HCT116 (cell line): Measurements from ENCODE around the gene TMEM109. TPM values are rescaled to one million over a fixed set of nuclear protein-coding genes. Genes with fewer than 3 reads are reported as not detected.

Experiments
- ATAC-seq: fragments of 200-7000 bp; cut with Tn5 transposase; 2 replicates; pipeline ENCODE4 v1.9.1; 2020; ENCODE audit warnings: mild to moderate bottlenecking, moderate library complexity
- BruUV-seq: library from RNA; stranded (reverse); fragments of 400-500 nt; replicated peaks from 2 replicates; lab custom pipeline; 2021; lab: Mats Ljungman, UMichigan
- CTCF ChIA-PET: fragments of 300-600 bp; sonication (Branson Sonifier 250); formaldehyde crosslinking; loops from one replicate; lab custom pipeline; 2021; ENCODE audit warnings: antibody characterized with exemption; lab: Charles Lee
- POLR2A ChIA-PET: fragments of 300-600, 350-600 bp; sonication (Branson Sonifier 250); formaldehyde crosslinking; loops from one replicate; lab custom pipeline; 2021; ENCODE audit warnings: antibody characterized with exemption; lab: Charles Lee
- RAD21 ChIA-PET, 2 experiments: fragments of 300-600 bp; sonication (Branson Sonifier 250); formaldehyde crosslinking; loops; one replicate each; lab custom pipeline; 2023; ENCODE audit warnings: low total read pairs in 2 of 2; ENCODE audit not compliant: uncharacterized antibody in 2 of 2, unreplicated experiment in 2 of 2, low non-redundant PET in 1 of 2; lab: Charles Lee
- DNase-seq: peaks from one replicate; pipeline ENCODE4 v3.0.0-alpha.2; 2010; ENCODE audit warnings: low read depth, low spot score
- H2AFZ ChIP-seq: fragments of 200-600 bp; shearing (Covaris generic), sonication (generic); 2 replicates; pipeline ENCODE4 v1.6.1; 2017; ENCODE audit warnings: low read depth, mixed run types, mixed read lengths, antibody characterized with exemption, low read length; ENCODE audit not compliant: poor library complexity, severe bottlenecking
- H3K27ac ChIP-seq: 2 replicates; pipeline ENCODE4 v1.5.1; 2012; ENCODE audit warnings: low read depth, low read length
- H3K27me3 ChIP-seq: fragments of 200-600 bp; sonication (generic); 2 replicates; pipeline ENCODE4 v1.6.1; 2016; ENCODE audit warnings: mixed run types, low read length, mixed read lengths; ENCODE audit not compliant: insufficient read depth
- H3K36me3 ChIP-seq, 2 experiments: fragments of 200-500 bp in 1 of 2; fragments of 200-600 bp in 1 of 2; sonication (Bioruptor generic) in 1 of 2; sonication (generic) in 1 of 2; 2 replicates each; pipeline versions ENCODE4 v1.5.1 to v1.6.1; 2014 to 2016; ENCODE audit warnings: low read length in 2 of 2, inconsistent platforms in 1 of 2, mixed read lengths in 1 of 2, mixed run types in 1 of 2; ENCODE audit not compliant: insufficient read depth in 2 of 2, control insufficient read depth in 1 of 2
- H3K4me1 ChIP-seq, 2 experiments: fragments of 200-600 bp in 1 of 2; sonication (generic) in 1 of 2; 2 replicates each; pipeline versions ENCODE4 v1.5.1 to v1.6.1; 2012 to 2017; ENCODE audit warnings: low read length in 2 of 2, inconsistent platforms in 1 of 2, mild to moderate bottlenecking in 1 of 2, mixed read lengths in 1 of 2, mixed run types in 1 of 2, moderate library complexity in 1 of 2; ENCODE audit not compliant: insufficient read depth in 2 of 2, control insufficient read depth in 1 of 2
- H3K4me2 ChIP-seq: fragments of 200-600 bp; sonication (generic); 2 replicates; pipeline ENCODE4 v1.6.1; 2017; ENCODE audit warnings: mixed run types, low read length, mixed read lengths
- H3K4me3 ChIP-seq, 2 experiments: fragments of 200-600 bp in 1 of 2; sonication (generic) in 1 of 2; replicated peaks in 1 of 2; 2 replicates each; pipeline ENCODE4 v1.5.1; 2011 to 2016; ENCODE audit warnings: low read length in 2 of 2, control low read depth in 1 of 2, low read depth in 1 of 2, mild to moderate bottlenecking in 1 of 2, mixed read lengths in 1 of 2, mixed run types in 1 of 2
- H3K79me2 ChIP-seq: fragments of 200-600 bp; sonication (generic); 2 replicates; pipeline ENCODE4 v1.6.1; 2017; ENCODE audit warnings: mild to moderate bottlenecking, mixed run types, low read length, moderate library complexity, mixed read lengths; ENCODE audit not compliant: insufficient read depth
- H3K9ac ChIP-seq: fragments of 200-600 bp; sonication (generic); 2 replicates; pipeline ENCODE4 v1.6.1; 2016; ENCODE audit warnings: low read length, mixed read lengths
- H3K9me2 ChIP-seq: fragments of 200-600 bp; sonication (generic), shearing (Covaris generic); 2 replicates; pipeline ENCODE4 v1.6.1; 2017; ENCODE audit warnings: mixed run types, mild to moderate bottlenecking, moderate library complexity; ENCODE audit not compliant: insufficient read depth
- H3K9me3 ChIP-seq, 2 experiments: fragments of 200-500 bp in 1 of 2; fragments of 200-600 bp in 1 of 2; sonication (Bioruptor generic) in 1 of 2; sonication (generic) in 1 of 2; 2 replicates each; pipeline ENCODE4 v1.6.1; 2014 to 2017; ENCODE audit warnings: low read length in 2 of 2, mixed read lengths in 2 of 2, inconsistent platforms in 1 of 2, low read depth in 1 of 2, mild to moderate bottlenecking in 1 of 2, mixed run types in 1 of 2, moderate library complexity in 1 of 2; ENCODE audit not compliant: control insufficient read depth in 1 of 2, insufficient read depth in 1 of 2
- H4K20me1 ChIP-seq: fragments of 200-600 bp; sonication (generic), shearing (Covaris generic); 2 replicates; pipeline ENCODE4 v1.6.1; 2017; ENCODE audit warnings: mixed run types, mild to moderate bottlenecking, moderate library complexity; ENCODE audit not compliant: insufficient read depth
- CEBPB ChIP-seq: IDR thresholded peaks from 2 replicates; pipeline ENCODE4 v1.6.1; 2012; ENCODE audit warnings: low read depth
- ELF1 ChIP-seq: IDR thresholded peaks from 2 replicates; pipeline ENCODE4 v1.6.1; 2012; ENCODE audit warnings: low read depth, borderline replicate concordance
- POLR2AphosphoS5 ChIP-seq: IDR thresholded peaks from 2 replicates; pipeline ENCODE4 v1.6.1; 2011; ENCODE audit warnings: mild to moderate bottlenecking, low read depth, low read length, moderate library complexity
- RAD21 ChIP-seq: IDR thresholded peaks from 2 replicates; pipeline ENCODE4 v1.6.1; 2012; ENCODE audit warnings: low read depth, mild to moderate bottlenecking
- SP1 ChIP-seq: IDR thresholded peaks from 2 replicates; pipeline ENCODE4 v1.6.1; 2012; ENCODE audit warnings: low read depth
- SRF ChIP-seq: IDR thresholded peaks from 2 replicates; pipeline ENCODE4 v1.6.1; 2012; ENCODE audit warnings: low read depth
- TCF7L2 ChIP-seq: IDR thresholded peaks from 2 replicates; pipeline ENCODE4 v1.7.0; 2011; ENCODE audit warnings: borderline replicate concordance, inconsistent platforms; ENCODE audit not compliant: insufficient read depth, insufficient read length; ENCODE audit errors: extremely low read depth
- YY1 ChIP-seq: IDR thresholded peaks from 2 replicates; pipeline ENCODE4 v1.6.1; 2011; ENCODE audit warnings: low read length, low read depth, moderate library complexity, mild to moderate bottlenecking; ENCODE audit not compliant: insufficient replicate concordance; ENCODE audit errors: extremely low read depth
- intact Hi-C: fragments of 100-400 bp; cut with micrococcal nuclease; formaldehyde crosslinking; loops from 2 replicates; pipeline ENCODE4 v1.10.0; 2022
- total RNA-seq: library from RNA; stranded (reverse); gene quantifications from one replicate; pipeline ENCODE4 v1.2.1, GENCODE V29; 2021; ENCODE audit not compliant: unreplicated experiment
- TF ChIP-seq, protein P1 (sequence below), 3 experiments: fragments of 200-600 bp in 1 of 3; sonication (generic) in 1 of 3; IDR thresholded peaks in 2 of 3; conservative IDR thresholded peaks in 1 of 3; 2 replicates each; pipeline ENCODE4 v1.5.1; 2012 to 2017; ENCODE audit warnings: low read depth in 2 of 3, low read length in 2 of 3, antibody characterized with exemption in 1 of 3, borderline replicate concordance in 1 of 3, control low read depth in 1 of 3, mild to moderate bottlenecking in 1 of 3, mixed read lengths in 1 of 3, mixed run types in 1 of 3, moderate library complexity in 1 of 3; ENCODE audit not compliant: insufficient read depth in 1 of 3

The TMEM109 gene
- total RNA-seq, 1 experiment from 2014 or later = 44.4 TPM

DNA sequence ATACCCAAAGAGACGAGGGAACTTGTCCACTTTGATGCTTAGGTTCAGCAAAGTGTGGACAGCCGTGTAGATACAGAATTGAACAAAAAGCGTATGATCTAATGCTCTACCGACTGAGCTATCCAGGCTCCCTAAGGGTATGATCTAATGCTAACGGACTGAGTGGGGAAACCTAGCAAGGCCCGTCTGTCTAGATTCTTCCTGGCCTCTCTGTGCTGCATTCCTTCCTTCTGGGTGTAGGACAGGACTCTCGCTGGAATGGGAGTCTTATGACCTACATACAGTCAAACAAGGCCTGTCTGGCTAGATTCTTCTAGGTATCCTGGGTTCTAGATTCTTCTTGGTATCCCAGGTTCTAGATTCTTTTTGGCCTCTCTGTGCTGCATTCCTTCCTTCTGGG lies 46.4 kb downstream of the TMEM109 start:
- no peak for ATAC-seq
- BruUV-seq = no TSS peak
- TF ChIP-seq ELF1 (no peak), YY1 (no peak), RAD21 (no peak), SRF (no peak), TCF7L2 (no peak), CEBPB (no peak), SP1 (no peak), POLR2AphosphoS5 (no peak)
- TF ChIP-seq, protein P1, sequence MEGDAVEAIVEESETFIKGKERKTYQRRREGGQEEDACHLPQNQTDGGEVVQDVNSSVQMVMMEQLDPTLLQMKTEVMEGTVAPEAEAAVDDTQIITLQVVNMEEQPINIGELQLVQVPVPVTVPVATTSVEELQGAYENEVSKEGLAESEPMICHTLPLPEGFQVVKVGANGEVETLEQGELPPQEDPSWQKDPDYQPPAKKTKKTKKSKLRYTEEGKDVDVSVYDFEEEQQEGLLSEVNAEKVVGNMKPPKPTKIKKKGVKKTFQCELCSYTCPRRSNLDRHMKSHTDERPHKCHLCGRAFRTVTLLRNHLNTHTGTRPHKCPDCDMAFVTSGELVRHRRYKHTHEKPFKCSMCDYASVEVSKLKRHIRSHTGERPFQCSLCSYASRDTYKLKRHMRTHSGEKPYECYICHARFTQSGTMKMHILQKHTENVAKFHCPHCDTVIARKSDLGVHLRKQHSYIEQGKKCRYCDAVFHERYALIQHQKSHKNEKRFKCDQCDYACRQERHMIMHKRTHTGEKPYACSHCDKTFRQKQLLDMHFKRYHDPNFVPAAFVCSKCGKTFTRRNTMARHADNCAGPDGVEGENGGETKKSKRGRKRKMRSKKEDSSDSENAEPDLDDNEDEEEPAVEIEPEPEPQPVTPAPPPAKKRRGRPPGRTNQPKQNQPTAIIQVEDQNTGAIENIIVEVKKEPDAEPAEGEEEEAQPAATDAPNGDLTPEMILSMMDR (IDR thresholded peaks at IDR 0.05 in 2 of 3, conservative IDR thresholded peaks at IDR 0.05 in 1 of 3; ENCODE audit: borderline replicate concordance in 1 of 3, insufficient read depth in 1 of 3, low read depth in 2 of 3, low read length in 2 of 3) = no peak
- Histone ChIP-seq H3K9me2 (no peaks in the 10 kb centered on the region), H2AFZ (no peak overlapping the region), H3K27ac (no peak overlapping the region), H3K27me3 (0 out of 2 replicates have a peak, but pooled peaks cover 5% of the 10 kb centered on the region), H3K4me1 (no peaks in the 10 kb centered on the region), H3K36me3 (no peaks in the 10 kb centered on the region), H3K4me2 (no peak overlapping the region), H3K79me2 (no peaks in the 10 kb centered on the region), H3K4me3 (no peak overlapping the region), H3K9me3 (no peaks in the 10 kb centered on the region), H4K20me1 (no peaks in the 10 kb centered on the region), H3K9ac (no peak overlapping the region)
- intact Hi-C loops = no loop called here
- RAD21 ChIA-PET = no interaction called here
- DNase-seq = no peak
- POLR2A ChIA-PET = no interaction called here
- CTCF ChIA-PET = no interaction called here
